GM23248 (cell line): Measurements from ENCODE around the gene ERICH3.

Source experiments
- EZH2 ChIP-seq: fragments of 200-600 bp; sonication (generic); IDR thresholded peaks from 2 replicates; pipeline ENCODE4 v1.6.1; 2018; ENCODE audit warnings: antibody characterized with exemption, mild to moderate bottlenecking; ENCODE audit not compliant: insufficient read depth, poor library complexity, severe bottlenecking
- EZH2phosphoT487 ChIP-seq: fragments of 200-600 bp; sonication (generic); IDR thresholded peaks from 2 replicates; pipeline ENCODE4 v1.6.1; 2018; ENCODE audit warnings: antibody characterized with exemption, moderate library complexity, mild to moderate bottlenecking, low read depth; ENCODE audit not compliant: insufficient read depth

GRCh38 chr1:74654708-74655107 lies 18.9 kb downstream of the ERICH3 start:
- TF ChIP-seq EZH2 (no peak), EZH2phosphoT487 (no peak)
